H1 (cell line): ENCODE measurements around the gene PALM. TPM values are rescaled to one million over a fixed set of nuclear protein-coding genes. Genes with fewer than 3 reads are reported as not detected.
"Not testable (repeated sequence)": the region's sequence is repeated elsewhere in the genome, so short reads cannot be mapped to it uniquely, and the experiment has no call there.

Experiments
- CTCF ChIA-PET: fragments of 300-600 bp; sonication (Branson Sonifier 250); formaldehyde crosslinking; loops from one replicate; lab custom pipeline; 2021; ENCODE audit not compliant: partially characterized antibody; lab: Charles Lee
- POLR2A ChIA-PET: fragments of 300-600 bp; sonication (Branson Sonifier 250); formaldehyde crosslinking; loops from one replicate; lab custom pipeline; 2021; ENCODE audit warnings: inconsistent platforms; ENCODE audit not compliant: partially characterized antibody; lab: Charles Lee
- DNase-seq, 2 experiments: peaks; one replicate each; pipeline versions ENCODE4 v3.0.0 to v3.0.0-alpha.2; 2010 to 2022; ENCODE audit warnings: low spot score in 2 of 2, low read depth in 1 of 2, mixed read lengths in 1 of 2
- FAIRE-seq: peaks from 2 replicates; lab custom pipeline; 2011; peaks lifted over from hg19 to GRCh38; lab: Jason Lieb, UNC
- H2AFZ ChIP-seq: 2 replicates; pipeline ENCODE4 v1.8.1; 2012; ENCODE audit warnings: low read length, inconsistent platforms
- H2AK5ac ChIP-seq: 2 replicates; pipeline ENCODE4 v1.6.1; 2013; ENCODE audit warnings: low read depth, low read length
- H2BK120ac ChIP-seq: replicated peaks from 2 replicates; pipeline ENCODE3; 2013; ENCODE audit warnings: low read depth, low read length, inconsistent platforms
- H2BK12ac ChIP-seq: 2 replicates; pipeline ENCODE4 v1.6.1; 2013; ENCODE audit warnings: low read depth, low read length
- H2BK15ac ChIP-seq: 2 replicates; pipeline ENCODE4 v1.6.1; 2013; ENCODE audit warnings: low read length
- H2BK20ac ChIP-seq: 2 replicates; pipeline ENCODE4 v1.6.1; 2013; ENCODE audit warnings: low read length
- H2BK5ac ChIP-seq: 2 replicates; pipeline ENCODE4 v1.6.1; 2013; ENCODE audit warnings: low read depth, low read length
- H3K14ac ChIP-seq: 2 replicates; pipeline ENCODE4 v1.6.1; 2013; ENCODE audit warnings: inconsistent platforms; ENCODE audit not compliant: insufficient read length
- H3K18ac ChIP-seq: 2 replicates; pipeline ENCODE4 v1.6.1; 2013; ENCODE audit warnings: low read length; ENCODE audit errors: extremely low read depth
- H3K23ac ChIP-seq: 2 replicates; pipeline ENCODE4 v1.6.1; 2013; ENCODE audit warnings: inconsistent platforms; ENCODE audit not compliant: insufficient read length
- H3K23me2 ChIP-seq: 2 replicates; pipeline ENCODE4 v1.6.1; 2013; ENCODE audit warnings: low read depth, low read length
- H3K27ac ChIP-seq: 2 replicates; pipeline ENCODE4 v1.6.1; 2011; ENCODE audit warnings: low read depth, low read length, inconsistent platforms
- H3K27me3 ChIP-seq, 4 experiments: replicated peaks in 1 of 4; 1 replicate in 1 of 4; 2 replicates in 3 of 4; pipeline versions ENCODE4 v1.6.1 to v1.8.1; 2011 to 2013; ENCODE audit warnings: low read length in 3 of 4, mild to moderate bottlenecking in 3 of 4, inconsistent platforms in 2 of 4, mixed read lengths in 2 of 4, moderate library complexity in 1 of 4; ENCODE audit not compliant: control insufficient read depth in 3 of 4, insufficient read depth in 3 of 4; ENCODE audit errors: extremely low read depth in 1 of 4
- H3K36me3 ChIP-seq, 4 experiments: 2 replicates each; pipeline versions ENCODE4 v1.6.1 to v1.8.1; 2011 to 2013; ENCODE audit warnings: mild to moderate bottlenecking in 4 of 4, low read length in 3 of 4, moderate library complexity in 2 of 4, control low read depth in 1 of 4, inconsistent platforms in 1 of 4; ENCODE audit not compliant: insufficient read depth in 4 of 4, control insufficient read depth in 2 of 4
- H3K4ac ChIP-seq: replicated peaks from 2 replicates; pipeline ENCODE3; 2013; ENCODE audit warnings: low read length, low read depth, mixed read lengths, inconsistent platforms; ENCODE audit not compliant: insufficient read length
- H3K4me1 ChIP-seq, 4 experiments: replicated peaks in 1 of 4; 1 replicate in 1 of 4; 2 replicates in 3 of 4; pipeline versions ENCODE4 v1.6.1 to v1.8.1; 2011 to 2013; ENCODE audit warnings: low read length in 3 of 4, inconsistent platforms in 2 of 4, mixed read lengths in 1 of 4; ENCODE audit not compliant: insufficient read depth in 4 of 4, control insufficient read depth in 3 of 4
- H3K4me2 ChIP-seq, 2 experiments: 2 replicates each; pipeline versions ENCODE4 v1.6.1 to v1.8.1; 2011 to 2013; ENCODE audit warnings: low read depth in 2 of 2, low read length in 2 of 2, control low read depth in 1 of 2, inconsistent platforms in 1 of 2, mild to moderate bottlenecking in 1 of 2; ENCODE audit not compliant: insufficient read depth in 1 of 2
- H3K4me3 ChIP-seq, 4 experiments: fragments of 200-600, 300-600 bp in 1 of 4; sonication (generic), shearing (Covaris generic), sonication (Bioruptor Twin) in 1 of 4; 2 replicates each; pipeline versions ENCODE4 v1.5.1 to v1.8.1; 2011 to 2016; ENCODE audit warnings: low read length in 4 of 4, low read depth in 3 of 4, control low read depth in 2 of 4, inconsistent platforms in 2 of 4, mild to moderate bottlenecking in 2 of 4, mixed read lengths in 1 of 4, moderate library complexity in 1 of 4; ENCODE audit not compliant: insufficient read depth in 2 of 4; ENCODE audit errors: extremely low read depth in 1 of 4
- H3K56ac ChIP-seq: replicated peaks from 2 replicates; pipeline ENCODE3; 2013; ENCODE audit warnings: low read depth, mild to moderate bottlenecking, mixed read lengths, low read length, inconsistent platforms; ENCODE audit not compliant: insufficient read length
- H3K79me1 ChIP-seq: 2 replicates; pipeline ENCODE4 v1.6.1; 2013; ENCODE audit warnings: low read depth, low read length, control low read depth
- H3K79me2 ChIP-seq, 2 experiments: 2 replicates each; pipeline versions ENCODE4 v1.6.1 to v1.8.1; 2012 to 2013; ENCODE audit warnings: low read length in 2 of 2, mild to moderate bottlenecking in 2 of 2, inconsistent platforms in 1 of 2; ENCODE audit not compliant: insufficient read depth in 2 of 2, control insufficient read depth in 1 of 2
- H3K9ac ChIP-seq, 4 experiments: replicated peaks in 1 of 4; 1 replicate in 1 of 4; 2 replicates in 3 of 4; pipeline versions ENCODE4 v1.6.1 to v1.8.1; 2011 to 2013; ENCODE audit warnings: low read depth in 3 of 4, low read length in 3 of 4, control low read depth in 2 of 4, mild to moderate bottlenecking in 2 of 4, moderate library complexity in 2 of 4, inconsistent platforms in 1 of 4; ENCODE audit errors: extremely low read depth in 1 of 4
- H3K9me3 ChIP-seq, 2 experiments: 2 replicates each; pipeline versions ENCODE4 v1.6.1 to v1.8.1; 2012 to 2013; ENCODE audit warnings: mild to moderate bottlenecking in 2 of 2, moderate library complexity in 2 of 2, control low read depth in 1 of 2, inconsistent platforms in 1 of 2, low read depth in 1 of 2, low read length in 1 of 2, mixed read lengths in 1 of 2; ENCODE audit not compliant: insufficient read depth in 2 of 2
- H4K20me1 ChIP-seq, 2 experiments: replicated peaks in 1 of 2; 2 replicates each; pipeline versions ENCODE3 to v1.8.1; 2011 to 2013; ENCODE audit warnings: inconsistent platforms in 2 of 2, low read length in 2 of 2, mild to moderate bottlenecking in 1 of 2; ENCODE audit not compliant: insufficient read depth in 2 of 2, control insufficient read depth in 1 of 2
- H4K5ac ChIP-seq: 2 replicates; pipeline ENCODE4 v1.6.1; 2013; ENCODE audit warnings: low read length, low read depth, mixed read lengths, inconsistent platforms; ENCODE audit not compliant: insufficient read length
- H4K8ac ChIP-seq: 2 replicates; pipeline ENCODE4 v1.8.0; 2013; ENCODE audit warnings: mild to moderate bottlenecking, moderate library complexity, low read length, inconsistent platforms; ENCODE audit not compliant: insufficient read depth; ENCODE audit errors: extremely low read depth
- H4K91ac ChIP-seq: replicated peaks from 2 replicates; pipeline ENCODE3; 2013; ENCODE audit warnings: low read length, mixed read lengths, inconsistent platforms; ENCODE audit not compliant: insufficient read length
- WGBS, 2 experiments: shearing (Covaris generic) in 1 of 2; methylation state at CpG; one replicate each; pipeline versions ENCODE4 v1.1.6 to v1.1.7; 2013 to 2015; ENCODE audit warnings: low lambda C conversion rate in 2 of 2, mixed read lengths in 2 of 2, inconsistent platforms in 1 of 2, low coverage in 1 of 2, missing lambda C conversion rate in 1 of 2; ENCODE audit not compliant: insufficient replicate concordance in 2 of 2, insufficient coverage in 1 of 2, insufficient read length in 1 of 2; ENCODE audit errors: extremely low coverage in 1 of 2, missing lambda C conversion rate in 1 of 2; 5-methylcytosine and 5-hydroxymethylcytosine counted together
- polyA plus RNA-seq, 7 experiments: library from polyadenylated mRNA; depleted of rRNA in 3 of 7; stranded (reverse) in 5 of 7; unstranded in 2 of 7; fragments of >200 nt in 5 of 7; fragments of 200-250 nt in 2 of 7; gene quantifications; 1 replicate in 5 of 7; 2 replicates in 1 of 7; 4 replicates in 1 of 7; pipeline versions ENCODE4 v1.2.1 to v1.2.3, GENCODE V29; 2011 to 2013; ENCODE audit warnings: missing spikeins in 2 of 7, mixed read lengths in 2 of 7
- total RNA-seq: library from RNA; stranded (reverse); fragmentation: NEBNext Ultra II Directional; extraction: Animal tissue kit (Norgen Biotek cat#: 25700); gene quantifications from 2 replicates; pipeline ENCODE4 v1.2.1, GENCODE V29; 2021

The PALM gene
- total and polyA plus RNA-seq, 2 of the 8 experiments (the other 6 are each of a cell fraction or from before 2014, with no cell fraction given): 5.7 to 16.5 TPM

DNA sequence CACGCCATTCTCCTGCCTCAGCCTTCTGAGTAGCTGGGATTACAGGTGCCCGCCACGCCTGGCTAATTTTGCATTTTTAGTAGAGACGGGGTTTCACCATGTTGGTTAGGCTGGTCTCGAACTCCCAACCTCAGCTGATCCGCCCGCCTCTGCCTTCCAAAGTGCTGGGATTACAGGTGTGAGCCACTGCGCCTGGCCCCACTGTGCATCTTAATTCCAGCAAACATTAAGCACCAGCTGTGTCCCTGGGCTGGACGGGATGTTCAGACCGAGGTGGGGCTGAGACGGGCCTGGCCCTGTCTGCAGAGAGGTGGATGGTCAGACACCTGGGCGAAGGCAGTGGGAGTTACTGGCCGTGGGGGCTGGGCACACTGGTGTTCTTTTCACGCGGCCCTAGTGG is 20.8 kb downstream of the PALM start:
- H4K5ac ChIP-seq, H4K20me1 ChIP-seq, H3K14ac ChIP-seq, DNase-seq, H3K27me3 ChIP-seq, H2BK5ac ChIP-seq, H3K79me1 ChIP-seq, H3K27ac ChIP-seq, H3K79me2 ChIP-seq, H3K9ac ChIP-seq, H3K4ac ChIP-seq, H2BK12ac ChIP-seq, H2BK120ac ChIP-seq, H4K8ac ChIP-seq, FAIRE-seq, H3K4me2 ChIP-seq, H2BK15ac ChIP-seq, H2AFZ ChIP-seq, H3K4me3 ChIP-seq, H3K18ac ChIP-seq, H3K23ac ChIP-seq, H3K4me1 ChIP-seq, H3K23me2 ChIP-seq, H2AK5ac ChIP-seq, H2BK20ac ChIP-seq, H3K56ac ChIP-seq, H3K36me3 ChIP-seq, H3K9me3 ChIP-seq, H4K91ac ChIP-seq: not testable (repeated sequence)
- POLR2A ChIA-PET: interaction anchor here (2.1 kb wide), 1 partner anchor 25 kb away, joined by 6 read pairs; no protein-coding TSS in a partner anchor
- CTCF ChIA-PET: interaction anchor here (1.0 to 3.5 kb wide), 2 partner anchors 12 to 59 kb away, joined by 3 to 17 read pairs; no protein-coding TSS in a partner anchor
- WGBS, 2 experiments: 85% methylated on average over 15 of the region's 15 CpGs; no CpG with 5 or more reads in 1 of the 2 experiments
